Smooth muscle cell (in vitro differentiated cells): ENCODE measurements around the gene RNASE8. TPM values are rescaled to one million over a fixed set of nuclear protein-coding genes. Genes with fewer than 3 reads are reported as not detected.
A peak's percentile ranks its signal among the peaks of the same experiment; 100 is the strongest.

Experiments used
- DNase-seq: peaks from one replicate; lab custom pipeline; 2025; ENCODE audit not compliant: unreplicated experiment; lab: John Stamatoyannopoulos, UW
- H2AFZ ChIP-seq: fragments of 200-600 bp; sonication (generic); 2 replicates; pipeline ENCODE4 v1.6.0; 2016; ENCODE audit warnings: antibody characterized with exemption, low read depth, mild to moderate bottlenecking
- H3F3A ChIP-seq: fragments of 200-600 bp; sonication (generic); 2 replicates; pipeline ENCODE4 v1.6.0; 2017; ENCODE audit warnings: antibody characterized with exemption, low read depth
- H3K27ac ChIP-seq: fragments of 200-600 bp; sonication (generic); 2 replicates; pipeline ENCODE4 v1.5.1; 2016; ENCODE audit warnings: low read depth, mild to moderate bottlenecking
- H3K27me3 ChIP-seq: fragments of 200-600 bp; sonication (generic); 2 replicates; pipeline ENCODE4 v1.6.1; 2016; ENCODE audit warnings: low read depth, mild to moderate bottlenecking
- H3K36me3 ChIP-seq: fragments of 200-600 bp; sonication (generic); 2 replicates; pipeline ENCODE4 v1.5.1; 2016; ENCODE audit warnings: low read depth
- H3K4me1 ChIP-seq: fragments of 200-600 bp; sonication (generic); 2 replicates; pipeline ENCODE4 v1.5.1; 2016; ENCODE audit warnings: low read depth
- H3K4me2 ChIP-seq: fragments of 200-600 bp; sonication (generic); 2 replicates; pipeline ENCODE4 v1.6.0; 2016; ENCODE audit warnings: mild to moderate bottlenecking
- H3K4me3 ChIP-seq: fragments of 200-600 bp; sonication (generic); 2 replicates; pipeline ENCODE4 v1.5.1; 2016; ENCODE audit warnings: mild to moderate bottlenecking
- H3K79me2 ChIP-seq: fragments of 200-600 bp; sonication (generic); 2 replicates; pipeline ENCODE4 v1.6.0; 2016; ENCODE audit warnings: low read depth, mild to moderate bottlenecking
- H3K9ac ChIP-seq: fragments of 200-600 bp; sonication (generic); 2 replicates; pipeline ENCODE4 v1.6.0; 2016; ENCODE audit warnings: low read depth
- H3K9me3 ChIP-seq: fragments of 200-600 bp; sonication (generic); replicated peaks from 2 replicates; pipeline ENCODE4 v1.5.1; 2016; ENCODE audit warnings: low read depth
- H4K20me1 ChIP-seq: fragments of 200-600 bp; sonication (generic); 2 replicates; pipeline ENCODE4 v1.6.0; 2016; ENCODE audit warnings: low read depth
- CTCF ChIP-seq: fragments of 200-600 bp; sonication (generic); IDR thresholded peaks from 2 replicates; pipeline ENCODE4 v1.5.1; 2017; ENCODE audit warnings: borderline replicate concordance, mild to moderate bottlenecking, antibody characterized with exemption; ENCODE audit not compliant: insufficient read depth, poor library complexity, severe bottlenecking
- WGBS: methylation state at CpG from one replicate; pipeline ENCODE4 v1.1.7; 2016; ENCODE audit warnings: low lambda C conversion rate; 5-methylcytosine and 5-hydroxymethylcytosine counted together
- polyA plus RNA-seq: library from polyadenylated mRNA; unstranded; fragments of >200 nt; fragmentation: Nextera tagmentation; extraction: Ambion mirVana; gene quantifications from 2 replicates; pipeline ENCODE4 v1.2.1, GENCODE V29; 2016
- total RNA-seq: library from RNA; depleted of rRNA; stranded (reverse); fragments of >200 nt; gene quantifications from 2 replicates; pipeline ENCODE4 v1.2.3, GENCODE V29; 2014

Gene RNASE8
- total and polyA plus RNA-seq, 2 experiments from 2014 or later: not detected

GRCh38 chr14:21026988-21027315, 30.7 kb upstream of the RNASE8 start:
- peak overlapping the region; percentile 21 for H2AFZ ChIP-seq
- no peaks in the 10 kb centered on the region for H3K79me2 ChIP-seq
- H3K9me3 ChIP-seq: no peaks in the 10 kb centered on the region
- peak overlapping the region; percentile 93 for H3K4me2 ChIP-seq
- WGBS: 0% methylated on average over 3 of the region's 3 CpGs
- no peak for DNase-seq
- no peaks in the 10 kb centered on the region for H3K27me3 ChIP-seq
- no peak overlapping the region for H3K9ac ChIP-seq
- no peak overlapping the region for H3K4me3 ChIP-seq
- H3K27ac ChIP-seq: peak overlapping the region; percentile 33
- TF ChIP-seq CTCF: no peak
- peaks cover 28% of the 10 kb centered on the region for H3F3A ChIP-seq
- peaks cover 10% of the 10 kb centered on the region for H3K4me1 ChIP-seq
- no peaks in the 10 kb centered on the region for H3K36me3 ChIP-seq
- H4K20me1 ChIP-seq: no peaks in the 10 kb centered on the region

GRCh38 chr14:21029917-21030316, 27.7 kb upstream of the RNASE8 start, which contains the start of gene TPPP2:
TPPP2 (plus strand) TSS chr14:21030217; CDS start chr14:21030582, 365 bp downstream.
- no peak within 1 kb of the TSS for H3K27ac ChIP-seq
- H3K36me3 ChIP-seq: no peaks in the 10 kb centered on the region
- TF ChIP-seq CTCF: no peak
- H3K79me2 ChIP-seq: no peaks in the 10 kb centered on the region
- H3K9ac ChIP-seq: no peak within 1 kb of the TSS
- H3K27me3 ChIP-seq: no peaks in the 10 kb centered on the region
- H3K4me3 ChIP-seq: no peak within 1 kb of the TSS
- H3K4me2 ChIP-seq: no peak within 1 kb of the TSS
- H4K20me1 ChIP-seq: no peaks in the 10 kb centered on the region
- peaks cover 4% of the 10 kb centered on the region for H3K4me1 ChIP-seq
- no peak for DNase-seq
- H2AFZ ChIP-seq: no peak within 1 kb of the TSS
- peaks cover 20% of the 10 kb centered on the region for H3F3A ChIP-seq
- H3K9me3 ChIP-seq: no peaks in the 10 kb centered on the region
- 98% methylated on average over 5 of the region's 5 CpGs for WGBS

- Histone ChIP-seq H3K27me3 (no peaks in the 10 kb centered on the region), H3K4me3 (no peak overlapping the region), H4K20me1 (no peaks in the 10 kb centered on the region), H3K27ac (no peak overlapping the region), H3K36me3 (no peaks in the 10 kb centered on the region), H3K4me1 (no peaks in the 10 kb centered on the region), H3K9me3 (no peaks in the 10 kb centered on the region), H2AFZ (no peak overlapping the region), H3K79me2 (no peaks in the 10 kb centered on the region), H3K9ac (no peak overlapping the region), H3F3A (peaks cover 20% of the 10 kb centered on the region), H3K4me2 (no peak overlapping the region)
- WGBS: 92% methylated on average over 12 of the region's 12 CpGs
- DNase-seq: no peak
- TF ChIP-seq CTCF: no peak
Observed at GRCh38 chr14:21030531-21030930, 27.1 kb upstream of the RNASE8 start.

GRCh38 chr14:21032326-21033132, 25.1 kb upstream of the RNASE8 start:
- H3K79me2 ChIP-seq: no peaks in the 10 kb centered on the region
- no peak overlapping the region for H3K4me3 ChIP-seq
- TF ChIP-seq CTCF: no peak
- H3K36me3 ChIP-seq: no peaks in the 10 kb centered on the region
- no peaks in the 10 kb centered on the region for H3K4me1 ChIP-seq
- H3K27me3 ChIP-seq: no peaks in the 10 kb centered on the region
- H3K9ac ChIP-seq: no peak overlapping the region
- whole genome bisulfite sequencing: 90% methylated on average over 5 of the region's 5 CpGs
- no peak overlapping the region for H2AFZ ChIP-seq
- H4K20me1 ChIP-seq: no peaks in the 10 kb centered on the region
- no peak overlapping the region for H3K4me2 ChIP-seq
- H3F3A ChIP-seq: peaks cover 11% of the 10 kb centered on the region
- no peak overlapping the region for H3K27ac ChIP-seq
- no peaks in the 10 kb centered on the region for H3K9me3 ChIP-seq
- no peak for DNase-seq
